DOHH2 (cell line): ENCODE measurements around the gene DLGAP1.

Experiments used
- CTCF ChIP-seq: fragments of 200-600 bp; sonication (generic); IDR thresholded peaks from one replicate; pipeline ENCODE4 v1.5.1; 2014; ENCODE audit warnings: antibody characterized with exemption, mild to moderate bottlenecking, low read depth, low read length; ENCODE audit not compliant: poor library complexity, severe bottlenecking
- EZH2phosphoT487 ChIP-seq: fragments of 200-600 bp; sonication (generic); IDR thresholded peaks from 2 replicates; pipeline ENCODE4 v1.6.1; 2017; ENCODE audit warnings: borderline replicate concordance, mild to moderate bottlenecking, antibody characterized with exemption, low read length, moderate library complexity, mixed read lengths

GRCh38 chr18:3598581-3598980 is 856.5 kb downstream of the DLGAP1 start:
- TF ChIP-seq CTCF (no peak), EZH2phosphoT487 (no peak)
